Kidney epithelial cell (primary cell): ENCODE results near the gene GRID1. TPM values are rescaled to one million over a fixed set of nuclear protein-coding genes. Genes with fewer than 3 reads are reported as not detected.

Experiments
- DNase-seq: peaks from one replicate; pipeline ENCODE4 v3.0.0-alpha.2; 2010; ENCODE audit warnings: low read depth
- H3K27me3 ChIP-seq: 2 replicates; pipeline ENCODE4 v1.6.0; 2011; ENCODE audit warnings: low read length; ENCODE audit not compliant: control insufficient read depth, insufficient read depth
- H3K36me3 ChIP-seq: 2 replicates; pipeline ENCODE4 v1.5.1; 2011; ENCODE audit warnings: low read length; ENCODE audit not compliant: control insufficient read depth, insufficient read depth
- H3K4me3 ChIP-seq: 2 replicates; pipeline ENCODE4 v1.5.1; 2011; ENCODE audit warnings: low read depth, mild to moderate bottlenecking, control low read depth, low read length
- total RNA-seq: library from RNA; depleted of rRNA; stranded (reverse); fragments of >200 nt; gene quantifications from 2 replicates; pipeline ENCODE4 v1.2.3, GENCODE V29; 2015
- TF ChIP-seq, protein P1 (sequence below): IDR thresholded peaks from 2 replicates; pipeline ENCODE4 v1.5.1; 2011; ENCODE audit warnings: mild to moderate bottlenecking, moderate library complexity, low read length, control low read depth, inconsistent platforms; ENCODE audit not compliant: insufficient read depth, poor library complexity, severe bottlenecking

GRID1 gene
- total RNA-seq, 1 donor from 2014 or later: 0.33 TPM

DNA sequence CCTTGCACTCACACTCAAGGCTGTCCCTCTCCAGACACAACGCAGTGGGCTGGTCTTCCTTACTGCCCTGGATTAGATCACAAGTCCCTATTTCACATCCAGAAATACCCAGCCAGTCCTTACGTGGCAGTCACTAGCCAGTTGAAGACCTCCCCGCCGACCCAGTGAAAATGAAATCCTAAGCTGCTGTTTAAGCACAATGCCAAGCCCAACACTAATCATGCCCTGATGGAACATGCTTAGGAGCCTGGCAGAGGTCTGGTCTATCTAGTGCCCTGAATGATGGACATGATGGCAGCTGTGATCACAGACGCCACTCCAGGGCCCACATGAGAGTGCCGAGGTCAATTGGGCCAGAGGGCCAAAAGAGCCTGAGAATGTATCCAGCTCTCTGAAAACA is 389.0 kb downstream of the GRID1 start:
- no peaks in the 10 kb centered on the region for H3K27me3 ChIP-seq
- no peaks in the 10 kb centered on the region for H3K36me3 ChIP-seq
- DNase-seq: no peak
- TF ChIP-seq, protein P1, sequence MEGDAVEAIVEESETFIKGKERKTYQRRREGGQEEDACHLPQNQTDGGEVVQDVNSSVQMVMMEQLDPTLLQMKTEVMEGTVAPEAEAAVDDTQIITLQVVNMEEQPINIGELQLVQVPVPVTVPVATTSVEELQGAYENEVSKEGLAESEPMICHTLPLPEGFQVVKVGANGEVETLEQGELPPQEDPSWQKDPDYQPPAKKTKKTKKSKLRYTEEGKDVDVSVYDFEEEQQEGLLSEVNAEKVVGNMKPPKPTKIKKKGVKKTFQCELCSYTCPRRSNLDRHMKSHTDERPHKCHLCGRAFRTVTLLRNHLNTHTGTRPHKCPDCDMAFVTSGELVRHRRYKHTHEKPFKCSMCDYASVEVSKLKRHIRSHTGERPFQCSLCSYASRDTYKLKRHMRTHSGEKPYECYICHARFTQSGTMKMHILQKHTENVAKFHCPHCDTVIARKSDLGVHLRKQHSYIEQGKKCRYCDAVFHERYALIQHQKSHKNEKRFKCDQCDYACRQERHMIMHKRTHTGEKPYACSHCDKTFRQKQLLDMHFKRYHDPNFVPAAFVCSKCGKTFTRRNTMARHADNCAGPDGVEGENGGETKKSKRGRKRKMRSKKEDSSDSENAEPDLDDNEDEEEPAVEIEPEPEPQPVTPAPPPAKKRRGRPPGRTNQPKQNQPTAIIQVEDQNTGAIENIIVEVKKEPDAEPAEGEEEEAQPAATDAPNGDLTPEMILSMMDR: no peak
- H3K4me3 ChIP-seq: no peak overlapping the region

DNA sequence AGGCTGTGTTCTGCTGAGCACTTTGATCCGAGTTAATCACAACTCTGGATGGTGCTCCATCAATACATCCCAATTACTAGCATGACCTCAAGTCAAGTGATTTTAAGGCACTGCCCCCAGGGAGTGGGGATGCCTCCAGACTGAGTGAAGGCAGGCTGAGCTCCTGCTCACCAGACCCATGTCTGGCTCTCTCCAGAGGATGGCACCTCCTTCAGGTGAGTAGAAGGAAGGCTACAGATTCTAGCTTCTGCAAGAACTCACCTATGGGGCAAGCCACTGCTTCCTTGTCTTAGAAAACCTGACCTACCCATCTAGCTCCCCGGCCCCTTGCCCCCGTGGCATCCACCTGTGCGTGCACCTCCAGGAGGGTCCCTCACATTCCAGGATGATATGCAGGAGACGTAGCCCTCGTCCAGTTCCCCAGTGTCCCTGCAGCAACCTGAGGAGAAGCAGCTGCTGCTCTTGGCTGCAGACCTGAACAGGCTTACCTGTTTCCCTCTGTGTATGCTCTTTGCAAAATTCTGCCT is 390.3 kb downstream of the GRID1 start:
- no peak for DNase-seq
- TF ChIP-seq, protein P1: no peak
- Histone ChIP-seq H3K4me3 (no peak overlapping the region), H3K36me3 (no peaks in the 10 kb centered on the region), H3K27me3 (no peaks in the 10 kb centered on the region)

DNA sequence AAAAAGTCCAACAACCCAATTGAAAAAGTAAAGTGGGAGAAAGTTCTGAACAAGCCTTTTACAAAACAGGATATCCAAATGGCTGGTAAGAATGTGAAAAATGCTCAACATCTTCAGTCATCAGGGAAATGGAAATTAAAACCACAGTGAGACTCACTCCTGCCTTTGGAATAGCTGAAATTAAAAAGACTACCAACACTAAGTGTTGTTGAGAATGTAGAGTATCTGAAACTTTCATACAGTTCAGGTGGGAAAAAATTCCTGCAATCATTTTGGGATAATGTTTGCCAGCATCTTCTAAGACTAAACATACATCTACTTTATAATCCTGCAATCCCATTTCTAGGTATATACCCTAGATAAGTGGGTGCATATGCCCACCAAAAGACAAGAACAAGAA is 395.1 kb downstream of the GRID1 start:
- Histone ChIP-seq H3K4me3 (no peak overlapping the region), H3K27me3 (no peaks in the 10 kb centered on the region), H3K36me3 (no peaks in the 10 kb centered on the region)
- TF ChIP-seq, protein P1: no peak
- DNase-seq: no peak

DNA sequence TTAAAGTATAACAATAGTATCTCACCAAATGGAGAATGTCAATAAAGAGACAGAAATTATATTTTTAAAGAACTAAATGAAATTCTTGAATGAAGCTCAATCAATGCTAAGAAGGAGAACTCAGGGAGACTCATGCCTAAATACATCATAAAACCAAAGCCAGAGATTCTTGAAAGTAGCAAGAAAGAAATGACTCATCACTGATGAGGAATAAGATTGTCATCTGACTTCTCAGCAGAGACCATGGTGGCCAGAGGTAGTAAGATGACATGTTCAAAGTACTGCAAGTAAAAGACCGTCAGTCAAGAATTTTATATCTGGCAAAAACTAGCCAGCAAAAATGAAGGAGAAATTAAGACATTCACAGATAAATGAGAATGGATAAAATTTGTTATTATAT is 399.0 kb downstream of the GRID1 start:
- H3K36me3 ChIP-seq: no peaks in the 10 kb centered on the region
- no peak overlapping the region for H3K4me3 ChIP-seq
- TF ChIP-seq, protein P1: no peak
- H3K27me3 ChIP-seq: no peaks in the 10 kb centered on the region
- DNase-seq: peak; percentile 1

DNA sequence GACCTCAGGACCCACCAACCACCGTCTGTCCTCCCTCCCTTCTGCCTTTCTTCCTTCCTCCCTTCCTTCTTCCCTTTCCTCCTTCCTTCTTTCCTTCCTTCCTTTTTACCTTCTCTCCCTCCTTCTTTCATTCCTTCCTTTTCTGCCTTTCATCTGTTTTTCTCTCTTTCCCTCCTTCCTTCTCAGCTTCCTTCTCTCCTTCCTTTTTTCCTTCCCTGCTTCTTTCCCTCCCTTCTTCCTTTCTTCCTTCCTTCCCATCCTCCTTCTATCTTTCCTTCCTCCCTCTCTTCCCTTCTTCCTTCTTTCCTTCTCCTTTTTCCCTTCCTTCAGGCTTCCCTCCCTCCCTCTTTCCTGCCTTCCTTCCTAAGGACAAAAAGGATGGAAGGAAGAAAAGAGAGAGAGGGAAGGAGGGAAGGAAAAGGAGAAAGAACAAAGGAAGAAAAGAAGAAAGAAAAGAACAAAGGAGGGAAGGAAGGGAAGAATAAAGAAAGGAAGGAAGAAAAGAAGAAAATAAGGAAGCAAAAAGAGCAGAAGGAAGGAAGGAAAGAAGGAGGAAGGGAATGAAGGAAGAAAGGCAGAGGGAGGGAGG is 405.0 kb downstream of the GRID1 start:
- Histone ChIP-seq H3K4me3 (no peak overlapping the region), H3K27me3 (no peaks in the 10 kb centered on the region), H3K36me3 (no peaks in the 10 kb centered on the region)
- TF ChIP-seq, protein P1: no peak
- no peak for DNase-seq

DNA sequence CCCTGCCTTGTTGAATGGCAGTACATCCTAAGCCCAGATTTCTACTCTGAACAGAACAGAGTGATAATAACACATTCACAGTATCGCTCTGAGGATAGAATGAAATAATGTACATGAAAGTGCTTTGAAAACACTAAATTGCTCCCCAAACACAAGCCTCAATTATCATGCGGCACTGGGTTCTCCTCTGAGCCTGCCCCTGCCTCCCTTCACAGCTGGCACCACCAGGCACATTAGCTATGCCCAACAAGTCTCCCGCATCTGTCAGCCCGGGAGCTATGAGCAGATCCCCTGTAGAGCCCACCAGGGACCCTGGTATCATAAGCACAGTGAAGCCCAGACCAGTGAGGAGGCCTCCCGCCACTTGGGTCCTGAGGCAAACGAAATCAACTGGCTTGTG is 405.5 kb downstream of the GRID1 start:
- no peak for DNase-seq
- H3K27me3 ChIP-seq: no peaks in the 10 kb centered on the region
- H3K4me3 ChIP-seq: no peak overlapping the region
- TF ChIP-seq, protein P1: no peak
- H3K36me3 ChIP-seq: no peaks in the 10 kb centered on the region
